ENCODE measurements around the gene LRRC75B.

DNA sequence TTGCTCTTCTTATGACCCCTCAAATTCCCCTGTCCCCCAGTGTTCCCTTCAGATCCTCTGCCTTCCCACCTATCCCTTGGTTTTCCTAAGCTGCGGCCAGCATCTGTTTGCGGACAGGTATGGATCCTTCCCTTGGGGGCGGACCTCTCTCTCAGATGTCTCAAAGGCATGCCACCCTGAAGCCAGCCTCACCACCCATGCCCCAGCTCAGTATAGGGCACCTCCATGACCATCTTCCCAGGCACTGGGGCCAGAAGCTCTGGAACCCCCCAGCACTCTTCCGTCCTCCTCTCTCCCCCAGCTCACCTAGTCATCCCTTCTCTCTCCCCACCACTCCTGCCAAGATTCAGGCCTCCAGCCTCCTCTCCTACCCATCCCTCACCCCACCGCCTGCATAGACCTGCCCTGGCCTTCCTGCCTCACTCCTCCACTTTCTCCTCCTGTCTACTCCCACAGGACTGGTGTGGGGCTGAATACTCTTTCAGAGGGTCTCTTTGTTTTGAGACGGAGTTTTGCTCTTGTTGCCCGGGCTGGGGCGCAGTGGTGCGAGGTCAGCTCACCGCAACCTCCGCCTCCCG lies 2.2 kb downstream of the LRRC75B start:
- TF ChIP-seq SIN3A (IDR thresholded peaks at IDR 0.05; ENCODE audit: borderline replicate concordance, insufficient read depth, low read length) (no peak), REST (IDR thresholded peaks at IDR 0.05; ENCODE audit: insufficient read depth in 1 of 2, low read depth in 2 of 2, low read length in 2 of 2) (no peak), POLR2AphosphoS5 (IDR thresholded peaks at IDR 0.05; ENCODE audit: low read depth, low read length) (no peak), TAF1 (IDR thresholded peaks at IDR 0.05; ENCODE audit: borderline replicate concordance, insufficient read depth, low read length) (no peak), FOXP2 (optimal IDR thresholded peaks at IDR 0.05; ENCODE audit: borderline replicate concordance, extremely low read depth, extremely low read length, insufficient read depth) (no peak)

Data from PFSK-1 (cell line).